OCI-LY1 (cell line): Measurements from ENCODE around the gene PAPPA.

Source experiments
- EZH2 ChIP-seq: fragments of 200-600 bp; sonication (generic), shearing (Covaris generic); IDR thresholded peaks from 2 replicates; pipeline ENCODE4 v1.8.0; 2017; ENCODE audit warnings: borderline replicate concordance, mixed run types, mild to moderate bottlenecking, antibody characterized with exemption, low read length, moderate library complexity, mixed read lengths
- TF ChIP-seq, protein P1 (sequence below): fragments of 200-600 bp; sonication (generic), shearing (Covaris generic); IDR thresholded peaks from 2 replicates; pipeline ENCODE4 v1.5.1; 2017; ENCODE audit warnings: mild to moderate bottlenecking, antibody characterized with exemption, low read length, moderate library complexity, mixed read lengths

DNA sequence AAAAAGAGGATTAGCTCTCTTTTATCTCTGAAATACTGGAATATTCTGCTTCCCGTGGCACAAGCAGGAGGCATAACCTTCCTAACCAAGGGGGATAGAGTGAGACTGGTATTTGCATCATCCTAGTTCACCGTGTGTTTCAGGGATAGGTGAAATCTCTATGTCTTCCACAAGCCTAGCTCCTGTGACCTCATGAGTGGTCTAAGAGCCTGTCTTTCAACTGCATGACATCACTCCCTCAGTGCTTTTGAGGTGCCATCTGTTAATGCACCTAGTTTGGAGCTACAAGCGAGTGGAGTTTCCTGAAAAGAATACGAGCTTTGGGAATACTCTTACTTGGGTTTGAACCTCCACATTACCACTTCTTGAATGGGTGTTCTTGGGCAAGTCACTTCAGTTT lies 181.8 kb downstream of the PAPPA start:
- TF ChIP-seq, protein P1, sequence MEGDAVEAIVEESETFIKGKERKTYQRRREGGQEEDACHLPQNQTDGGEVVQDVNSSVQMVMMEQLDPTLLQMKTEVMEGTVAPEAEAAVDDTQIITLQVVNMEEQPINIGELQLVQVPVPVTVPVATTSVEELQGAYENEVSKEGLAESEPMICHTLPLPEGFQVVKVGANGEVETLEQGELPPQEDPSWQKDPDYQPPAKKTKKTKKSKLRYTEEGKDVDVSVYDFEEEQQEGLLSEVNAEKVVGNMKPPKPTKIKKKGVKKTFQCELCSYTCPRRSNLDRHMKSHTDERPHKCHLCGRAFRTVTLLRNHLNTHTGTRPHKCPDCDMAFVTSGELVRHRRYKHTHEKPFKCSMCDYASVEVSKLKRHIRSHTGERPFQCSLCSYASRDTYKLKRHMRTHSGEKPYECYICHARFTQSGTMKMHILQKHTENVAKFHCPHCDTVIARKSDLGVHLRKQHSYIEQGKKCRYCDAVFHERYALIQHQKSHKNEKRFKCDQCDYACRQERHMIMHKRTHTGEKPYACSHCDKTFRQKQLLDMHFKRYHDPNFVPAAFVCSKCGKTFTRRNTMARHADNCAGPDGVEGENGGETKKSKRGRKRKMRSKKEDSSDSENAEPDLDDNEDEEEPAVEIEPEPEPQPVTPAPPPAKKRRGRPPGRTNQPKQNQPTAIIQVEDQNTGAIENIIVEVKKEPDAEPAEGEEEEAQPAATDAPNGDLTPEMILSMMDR = no peak
- no peak for TF ChIP-seq EZH2
